Naive thymus-derived CD8-positive, alpha-beta T cell (primary cell): Measurements from ENCODE around the gene AMOTL1. TPM values are rescaled to one million over a fixed set of nuclear protein-coding genes. Genes with fewer than 3 reads are reported as not detected.

ENCODE experiments used
- ATAC-seq, 2 donors: fragments of 150-1000 bp; cut with Tn5 transposase in 1 of 2; sonication (Bioruptor Pico), chemical (Tn5 transposase) in 1 of 2; 1 replicate in 1 of 2; 2 replicates in 1 of 2; pipeline ENCODE4 v1.10.0; 2021; ENCODE audit warnings: mild to moderate bottlenecking in 2 of 2, moderate library complexity in 2 of 2
- POLR2A ChIA-PET: fragments of 350-600 bp; sonication (Branson Sonifier 250); formaldehyde crosslinking; loops from one replicate; lab custom pipeline; 2021; ENCODE audit warnings: antibody characterized with exemption; lab: Charles Lee
- DNase-seq, 10 donors: peaks; one replicate each; pipeline versions ENCODE4 v3.0.0 to v3.0.0-alpha.2; 2020 to 2022
- H3K27ac Mint-ChIP-seq, 10 donors: one replicate each; pipeline ENCODE4 v1.8.0; 2020 to 2022; ENCODE audit warnings: mild to moderate bottlenecking in 10 of 10, mixed read lengths in 10 of 10, moderate library complexity in 4 of 10, inconsistent platforms in 1 of 10
- H3K27me3 Mint-ChIP-seq, 5 donors: one replicate each; pipeline ENCODE4 v1.8.0; 2021 to 2022; ENCODE audit warnings: mixed read lengths in 5 of 5
- H3K36me3 Mint-ChIP-seq, 3 donors: one replicate each; pipeline ENCODE4 v1.8.0; 2020 to 2022; ENCODE audit warnings: mixed read lengths in 3 of 3, mild to moderate bottlenecking in 2 of 3, inconsistent platforms in 1 of 3
- H3K4me1 Mint-ChIP-seq, 4 donors: one replicate each; pipeline ENCODE4 v1.8.0; 2021 to 2022; ENCODE audit warnings: mixed read lengths in 4 of 4
- H3K4me3 Mint-ChIP-seq, 10 donors: one replicate each; pipeline ENCODE4 v1.8.0; 2020 to 2022; ENCODE audit warnings: mild to moderate bottlenecking in 10 of 10, mixed read lengths in 10 of 10, moderate library complexity in 6 of 10, inconsistent platforms in 1 of 10
- H3K9me3 Mint-ChIP-seq, 9 donors: one replicate each; pipeline ENCODE4 v1.8.0; 2020 to 2022; ENCODE audit warnings: mixed read lengths in 9 of 9, mild to moderate bottlenecking in 3 of 9, inconsistent platforms in 1 of 9, moderate library complexity in 1 of 9
- polyA plus RNA-seq, 3 donors: library from polyadenylated mRNA; unstranded; fragments of 300-500 nt; fragmentation: Illumina TruSeq; gene quantifications; one replicate each; pipeline ENCODE4 v1.2.3, GENCODE V29; 2021
- total RNA-seq, 8 experiments: library from RNA in 2 of 8; stranded (reverse) in 2 of 8; gene quantifications; one replicate each; pipeline ENCODE4 v1.2.3 and lab custom pipeline; 2021 to 2026

Gene AMOTL1
- total and polyA plus RNA-seq, 5 experiments from 2014 or later = 0.03 to 0.10 (median 0.08) TPM; not detected in 1

- H3K27ac Mint-ChIP-seq = no peak overlapping the region
- peaks cover 0 to 2% (median 0%) of the 10 kb centered on the region in 4 donors for H3K4me1 Mint-ChIP-seq
- no peaks in the 10 kb centered on the region for H3K36me3 Mint-ChIP-seq
- POLR2A ChIA-PET = no interaction called here
- ATAC-seq = no peak
- no peak overlapping the region for H3K4me3 Mint-ChIP-seq
- peaks cover 0 to 15% (median 6%) of the 10 kb centered on the region in 5 donors for H3K27me3 Mint-ChIP-seq
- no peaks in the 10 kb centered on the region for H3K9me3 Mint-ChIP-seq
- no peak for DNase-seq
These were observed 33.4 kb upstream of the AMOTL1 start for GRCh38 chr11:94734563-94735275.

GRCh38 chr11:94735907-94736306, 32.2 kb upstream of the AMOTL1 start:
- no peak overlapping the region for H3K27ac Mint-ChIP-seq
- ATAC-seq (no peak), DNase-seq (no peak)
- POLR2A ChIA-PET = no interaction called here
- peaks cover 0 to 9% (median 3%) of the 10 kb centered on the region in 5 donors for H3K27me3 Mint-ChIP-seq
- peaks cover 2 to 3% (median 2%) of the 10 kb centered on the region in 4 donors for H3K4me1 Mint-ChIP-seq
- no peaks in the 10 kb centered on the region for H3K36me3 Mint-ChIP-seq
- no peaks in the 10 kb centered on the region for H3K9me3 Mint-ChIP-seq
- no peak overlapping the region for H3K4me3 Mint-ChIP-seq

DNA sequence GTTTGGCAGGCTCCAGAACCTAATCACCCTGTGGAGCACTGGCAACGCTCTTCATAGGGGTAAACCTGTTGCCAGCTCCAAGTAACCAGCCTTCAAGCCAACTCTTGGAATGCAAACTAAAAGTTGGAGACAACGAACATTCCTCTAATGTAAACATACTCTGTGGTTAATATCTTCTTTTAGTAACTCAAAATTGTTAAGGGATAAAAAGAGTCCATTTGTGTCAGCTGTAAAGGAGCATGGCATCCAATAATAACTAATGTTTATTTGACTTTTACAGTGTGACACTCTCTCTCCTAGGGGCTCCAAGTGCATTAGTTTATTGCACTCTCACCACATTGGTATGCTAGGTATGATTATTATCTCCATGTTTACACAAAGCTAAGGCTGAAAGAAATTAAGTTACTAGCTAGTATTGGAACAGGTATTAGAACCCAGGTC, 31.0 kb upstream of the AMOTL1 start:
- no peak for ATAC-seq
- no peaks in the 10 kb centered on the region for H3K9me3 Mint-ChIP-seq
- H3K4me1 Mint-ChIP-seq = peaks cover 5 to 15% (median 14%) of the 10 kb centered on the region in 4 donors
- DNase-seq = no peak
- H3K36me3 Mint-ChIP-seq = no peaks in the 10 kb centered on the region
- H3K4me3 Mint-ChIP-seq = no peak overlapping the region
- peaks cover 8 to 21% (median 10%) of the 10 kb centered on the region in 5 donors for H3K27me3 Mint-ChIP-seq
- no peak overlapping the region for H3K27ac Mint-ChIP-seq
- POLR2A ChIA-PET = no interaction called here

DNA sequence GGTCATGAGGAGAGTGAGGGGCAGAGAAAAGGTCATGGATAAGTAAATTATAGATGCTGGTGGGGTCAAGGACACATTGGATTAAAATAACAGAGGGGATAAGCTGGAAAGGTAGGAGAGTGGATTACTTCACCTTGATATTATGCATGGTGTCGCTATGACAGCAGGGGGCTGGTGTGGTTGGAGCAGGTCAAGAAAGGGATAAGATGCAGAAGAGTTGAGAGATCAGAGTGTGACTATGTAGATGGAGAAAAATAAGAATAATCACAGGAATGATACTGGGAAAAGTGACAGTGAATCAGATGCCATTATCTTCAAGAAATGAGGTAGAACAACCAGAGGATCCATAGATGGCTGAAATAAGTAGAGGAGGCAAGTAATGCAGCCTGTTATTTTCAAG, 29.4 kb upstream of the AMOTL1 start:
- Mint-ChIP-seq H3K27ac (no peak overlapping the region), H3K4me1 (peaks cover 5 to 15% (median 14%) of the 10 kb centered on the region in 4 donors), H3K27me3 (peaks cover 15 to 27% (median 22%) of the 10 kb centered on the region in 5 donors), H3K4me3 (no peak overlapping the region), H3K9me3 (no peaks in the 10 kb centered on the region), H3K36me3 (no peaks in the 10 kb centered on the region)
- POLR2A ChIA-PET = no interaction called here
- DNase-seq = no peak
- no peak for ATAC-seq

DNA sequence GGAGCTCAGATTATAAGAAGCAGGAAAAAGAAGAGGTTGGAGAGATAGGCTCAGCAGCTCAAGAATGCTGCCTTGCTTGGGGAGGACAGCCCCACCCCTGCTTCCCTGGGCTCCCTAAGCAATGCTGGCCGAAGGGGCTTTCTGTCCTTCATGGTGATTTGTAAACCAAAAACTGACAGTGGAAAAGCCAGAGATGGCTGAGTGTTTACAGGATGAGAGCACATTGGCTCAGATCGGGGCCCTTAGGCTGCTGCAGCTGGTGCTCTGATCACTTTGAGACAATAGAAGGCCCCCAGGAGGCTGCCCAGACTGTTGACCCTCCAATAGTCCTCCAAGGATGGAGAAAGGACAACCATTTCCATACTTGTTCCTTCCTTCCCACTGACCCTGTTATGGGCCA, 28.8 kb upstream of the AMOTL1 start:
- no peak for DNase-seq
- no peak for ATAC-seq
- H3K36me3 Mint-ChIP-seq = no peaks in the 10 kb centered on the region
- POLR2A ChIA-PET = no interaction called here
- no peaks in the 10 kb centered on the region for H3K9me3 Mint-ChIP-seq
- no peak overlapping the region for H3K27ac Mint-ChIP-seq
- no peak overlapping the region for H3K4me3 Mint-ChIP-seq
- H3K4me1 Mint-ChIP-seq = peaks cover 5 to 15% (median 14%) of the 10 kb centered on the region in 4 donors
- H3K27me3 Mint-ChIP-seq = peaks cover 15 to 31% (median 27%) of the 10 kb centered on the region in 5 donors

DNA sequence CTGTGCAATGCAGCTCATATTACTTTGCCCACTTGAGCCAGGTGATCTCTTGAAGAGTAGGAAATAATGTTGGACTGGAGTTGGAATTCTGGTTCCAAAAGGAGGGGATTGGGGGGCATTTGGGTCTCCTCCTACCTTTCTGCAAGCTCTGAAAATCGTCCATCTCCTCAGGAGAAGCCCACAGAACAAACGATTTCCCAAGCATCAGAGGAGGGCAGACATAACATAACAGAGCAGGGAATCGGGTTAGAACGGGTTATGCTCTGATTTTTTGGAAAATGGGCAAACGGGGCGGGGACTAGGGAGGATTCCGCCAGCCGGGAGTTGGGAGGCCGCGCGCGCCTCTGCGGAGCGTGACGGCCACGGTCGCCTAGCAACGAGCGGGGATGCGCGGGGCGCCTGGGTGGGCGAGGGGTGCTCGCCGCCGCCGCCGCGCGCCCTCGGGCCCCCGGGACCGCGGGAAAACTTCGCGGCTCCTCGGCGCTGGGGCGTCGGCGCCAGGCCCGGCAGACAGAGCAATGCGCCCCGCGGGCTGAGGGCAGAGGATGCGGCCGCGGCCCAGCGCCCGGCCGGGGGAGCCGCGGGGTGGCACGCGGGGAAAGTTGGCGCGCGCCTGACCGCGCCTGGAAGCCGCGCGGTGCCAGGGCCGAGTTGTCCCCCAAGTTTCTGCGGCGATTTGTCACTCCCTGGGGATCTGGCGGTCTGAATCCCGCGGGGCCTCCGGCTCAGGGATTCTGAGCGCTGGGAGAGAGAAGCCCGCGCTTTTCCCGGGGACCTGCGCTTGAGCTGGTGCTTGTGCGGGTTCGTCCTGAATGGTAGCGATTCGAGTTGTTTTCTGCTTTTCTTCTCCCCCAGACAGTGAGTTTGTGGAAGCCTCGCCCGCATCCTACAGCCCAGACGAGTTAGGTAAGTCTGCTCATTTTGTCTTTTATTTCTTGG, 27.8 kb upstream of the AMOTL1 start:
- POLR2A ChIA-PET = no interaction called here
- Mint-ChIP-seq H3K27ac (peak overlapping the region in 1 of 10 donors; percentile 23), H3K4me3 (peak overlapping the region; percentile 49 to 76 (median 61)), H3K36me3 (no peaks in the 10 kb centered on the region), H3K9me3 (no peaks in the 10 kb centered on the region), H3K27me3 (peaks cover 16 to 37% (median 29%) of the 10 kb centered on the region in 5 donors), H3K4me1 (peaks cover 5 to 15% (median 14%) of the 10 kb centered on the region in 4 donors)
- no peak for ATAC-seq
- DNase-seq = no peak

GRCh38 chr11:94741022-94741679, 27.0 kb upstream of the AMOTL1 start:
- H3K4me1 Mint-ChIP-seq = peaks cover 5 to 15% (median 14%) of the 10 kb centered on the region in 4 donors
- H3K4me3 Mint-ChIP-seq = peak overlapping the region; percentile 49 to 76 (median 61)
- no peak for DNase-seq
- POLR2A ChIA-PET = no interaction called here
- H3K36me3 Mint-ChIP-seq = no peaks in the 10 kb centered on the region
- no peaks in the 10 kb centered on the region for H3K9me3 Mint-ChIP-seq
- H3K27me3 Mint-ChIP-seq = peaks cover 21 to 45% (median 33%) of the 10 kb centered on the region in 5 donors
- H3K27ac Mint-ChIP-seq = peak overlapping the region in 1 of 10 donors; percentile 23
- ATAC-seq = no peak

- Mint-ChIP-seq H3K9me3 (no peaks in the 10 kb centered on the region), H3K27me3 (peaks cover 28 to 59% (median 39%) of the 10 kb centered on the region in 5 donors), H3K4me3 (peak overlapping the region in 1 of 10 donors; percentile 46), H3K27ac (no peak overlapping the region), H3K36me3 (no peaks in the 10 kb centered on the region), H3K4me1 (peaks cover 5 to 15% (median 14%) of the 10 kb centered on the region in 4 donors)
- POLR2A ChIA-PET = no interaction called here
- ATAC-seq = no peak
- DNase-seq = no peak
These were observed 25.5 kb upstream of the AMOTL1 start for GRCh38 chr11:94742665-94743064.

DNA sequence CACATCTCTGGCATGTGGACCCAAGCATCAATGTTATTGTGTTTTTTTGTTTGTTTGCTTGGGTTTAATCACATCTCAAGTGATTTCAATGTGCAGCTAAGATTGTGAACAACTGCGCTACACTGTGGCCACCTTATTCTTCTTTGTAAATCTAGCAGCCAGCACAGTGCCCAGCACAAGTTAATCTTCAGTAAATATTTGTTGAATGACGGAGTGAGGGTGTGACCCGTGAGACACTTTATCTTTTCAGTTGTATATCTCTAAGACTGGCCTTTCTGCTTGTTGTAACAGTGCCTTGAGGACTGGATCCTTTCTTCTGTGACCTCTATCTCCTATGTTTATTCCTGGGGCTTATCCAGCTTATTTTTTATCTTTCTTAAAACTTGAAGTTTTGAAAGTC, 21.4 kb upstream of the AMOTL1 start:
- peaks cover 34 to 94% (median 47%) of the 10 kb centered on the region in 5 donors for H3K27me3 Mint-ChIP-seq
- POLR2A ChIA-PET = no interaction called here
- H3K4me1 Mint-ChIP-seq = peaks cover 2 to 4% (median 4%) of the 10 kb centered on the region in 4 donors
- ATAC-seq (no peak), DNase-seq (no peak)
- H3K36me3 Mint-ChIP-seq = no peaks in the 10 kb centered on the region
- H3K27ac Mint-ChIP-seq = no peak overlapping the region
- no peak overlapping the region for H3K4me3 Mint-ChIP-seq
- no peaks in the 10 kb centered on the region for H3K9me3 Mint-ChIP-seq

- Mint-ChIP-seq H3K27ac (no peak overlapping the region), H3K4me3 (no peak overlapping the region), H3K4me1 (peaks cover 0 to under 1% (median 0%) of the 10 kb centered on the region in 4 donors), H3K27me3 (peaks cover 35 to 94% (median 47%) of the 10 kb centered on the region in 5 donors), H3K36me3 (no peaks in the 10 kb centered on the region), H3K9me3 (no peaks in the 10 kb centered on the region)
- POLR2A ChIA-PET = no interaction called here
- DNase-seq = no peak
- ATAC-seq = no peak
These were observed 21.0 kb upstream of the AMOTL1 start for GRCh38 chr11:94747146-94747545.

- no peak for ATAC-seq
- no peaks in the 10 kb centered on the region for H3K36me3 Mint-ChIP-seq
- POLR2A ChIA-PET = no interaction called here
These were observed 20.5 kb upstream of the AMOTL1 start for GRCh38 chr11:94747601-94748041.

DNA sequence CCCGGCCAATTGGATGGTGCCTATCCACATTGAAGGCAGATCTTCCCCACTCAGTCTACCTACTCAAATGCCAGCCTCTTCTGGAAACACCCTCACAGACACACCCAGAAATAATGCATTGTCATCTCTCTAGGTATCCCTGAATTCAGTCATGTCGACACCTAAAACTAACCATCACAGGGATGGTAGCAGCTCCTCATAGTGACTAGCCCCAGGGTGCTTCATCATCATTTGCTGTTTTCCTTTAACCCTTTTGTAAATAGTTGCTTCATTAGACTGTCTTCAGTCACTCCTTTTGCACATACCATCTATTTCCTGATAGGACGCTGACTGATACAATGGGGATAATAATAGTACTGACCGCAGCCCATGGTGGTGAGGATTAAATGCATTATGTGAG, 18.8 kb upstream of the AMOTL1 start:
- POLR2A ChIA-PET = no interaction called here
- ATAC-seq (no peak), DNase-seq (no peak)
- no peaks in the 10 kb centered on the region for H3K9me3 Mint-ChIP-seq
- no peaks in the 10 kb centered on the region for H3K36me3 Mint-ChIP-seq
- no peak overlapping the region for H3K27ac Mint-ChIP-seq
- no peaks in the 10 kb centered on the region for H3K4me1 Mint-ChIP-seq
- peaks cover 28 to 77% (median 37%) of the 10 kb centered on the region in 5 donors for H3K27me3 Mint-ChIP-seq
- H3K4me3 Mint-ChIP-seq = no peak overlapping the region

More at GRCh38 chr11:94747601-94748041, 20.5 kb upstream of the AMOTL1 start:
- Mint-ChIP-seq H3K9me3 (no peaks in the 10 kb centered on the region), H3K4me3 (no peak overlapping the region), H3K4me1 (no peaks in the 10 kb centered on the region), H3K27me3 (peaks cover 34 to 93% (median 44%) of the 10 kb centered on the region in 5 donors), H3K27ac (no peak overlapping the region)
- DNase-seq = no peak
